Uterus (tissue), 2 donors: ENCODE results near the gene ZBP1.

ENCODE experiments used
- CTCF ChIP-seq, 4 experiments: fragments of 200-600 bp in 2 of 4; fragments of 450-650 bp in 2 of 4; sonication (generic) in 2 of 4; IDR thresholded peaks; one replicate each; pipeline ENCODE4 v1.5.1; 2016 to 2019; ENCODE audit warnings: antibody characterized with exemption in 4 of 4, mild to moderate bottlenecking in 2 of 4, moderate library complexity in 1 of 4
- POLR2A ChIP-seq, 2 donors: fragments of 450-650 bp; IDR thresholded peaks; one replicate each; pipeline ENCODE4 v1.6.1; 2016; ENCODE audit warnings: antibody characterized with exemption in 2 of 2, mild to moderate bottlenecking in 1 of 2, moderate library complexity in 1 of 2

- TF ChIP-seq CTCF (IDR thresholded peaks at IDR 0.05), result no peak
- TF ChIP-seq POLR2A (IDR thresholded peaks at IDR 0.05), result no peak
These were observed 41.6 kb downstream of the ZBP1 start for GRCh38 chr20:57578476-57579165.
